ENCODE results near the gene AFDN. TPM values are rescaled to one million over a fixed set of nuclear protein-coding genes. Genes with fewer than 3 reads are reported as not detected.

AFDN gene
- total and polyA plus RNA-seq, 2 of the 8 experiments (the other 6 are each of a cell fraction or from before 2014, with no cell fraction given) = 53.4 to 192 TPM

- TF ChIP-seq BCL11A (IDR thresholded peaks at IDR 0.05; ENCODE audit: low read depth in 2 of 2, low read length in 2 of 2) = no peak
These were observed 188.9 kb downstream of the AFDN start (continued) for GRCh38 chr6:168015482-168016175.

Data from H1 (cell line).